Measurements from ENCODE around the gene FER.
"Not testable (repeated sequence)": the region's sequence is repeated elsewhere in the genome, so short reads cannot be mapped to it uniquely, and the experiment has no call there.

FER gene

DNA sequence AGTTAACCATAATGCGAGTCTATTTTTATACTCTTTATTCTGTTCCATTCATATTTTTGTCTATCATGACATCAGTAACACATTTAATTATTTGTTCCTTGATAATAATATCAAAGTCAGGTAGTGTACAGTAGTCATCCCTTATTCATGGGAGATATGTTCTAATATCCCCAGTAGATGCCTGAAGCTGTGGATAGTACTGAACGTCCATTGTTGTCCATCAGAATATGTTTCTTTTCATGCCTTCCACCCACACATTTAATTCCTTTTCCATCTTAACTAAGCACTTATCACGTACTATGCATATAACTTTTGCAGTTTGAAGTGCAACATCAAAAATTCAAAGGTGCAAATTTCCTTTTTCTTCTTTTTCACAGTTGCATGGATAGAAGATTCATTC is 53.6 kb downstream of the FER start:
- DNase-seq, result no peak

GRCh38 chr5:108801776-108802175 is 54.1 kb downstream of the FER start:
- DNase-seq, result no peak

- no peak for DNase-seq
Observed at GRCh38 chr5:108810717-108811116, 63.0 kb downstream of the FER start.

- DNase-seq, result no peak
Observed at GRCh38 chr5:108813673-108814072, 66.0 kb downstream of the FER start.

GRCh38 chr5:108814551-108814950 is 66.9 kb downstream of the FER start:
- DNase-seq, result no peak

DNA sequence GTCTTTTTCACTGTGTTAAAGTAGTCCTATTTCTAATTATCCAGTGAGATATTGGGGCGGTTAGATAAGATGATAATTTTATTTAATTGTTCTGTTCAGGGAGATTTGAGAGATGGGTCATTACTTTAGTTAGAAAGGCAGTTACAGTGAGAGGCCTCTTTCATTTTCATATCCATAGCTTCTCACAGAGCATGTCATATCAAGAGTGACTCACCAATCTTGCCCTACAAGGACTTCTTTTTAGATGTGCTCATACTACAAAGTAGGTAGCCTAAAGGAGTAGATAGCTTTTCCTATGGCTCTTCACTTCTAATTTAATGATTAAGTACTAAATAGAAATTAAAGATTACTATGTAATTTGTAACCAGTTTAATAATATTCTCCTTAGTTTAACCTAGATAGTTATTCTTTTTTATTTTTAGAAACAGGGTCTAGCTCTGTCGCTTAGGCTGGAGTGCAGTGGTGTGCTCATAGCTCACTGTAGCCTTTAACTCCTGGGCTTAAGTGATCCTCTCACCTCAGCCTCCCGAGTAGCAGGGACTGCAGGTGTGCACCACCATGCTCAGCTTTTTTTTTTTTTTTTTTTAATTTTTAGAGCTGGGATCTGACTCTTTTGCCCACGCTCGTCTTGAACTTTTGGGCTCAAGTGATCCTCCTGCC is 71.0 kb downstream of the FER start:
- no peak for DNase-seq

GRCh38 chr5:108820983-108821382 is 73.3 kb downstream of the FER start:
- DNase-seq, result no peak

GRCh38 chr5:108822211-108822947 is 74.7 kb downstream of the FER start:
- no peak for DNase-seq

DNA sequence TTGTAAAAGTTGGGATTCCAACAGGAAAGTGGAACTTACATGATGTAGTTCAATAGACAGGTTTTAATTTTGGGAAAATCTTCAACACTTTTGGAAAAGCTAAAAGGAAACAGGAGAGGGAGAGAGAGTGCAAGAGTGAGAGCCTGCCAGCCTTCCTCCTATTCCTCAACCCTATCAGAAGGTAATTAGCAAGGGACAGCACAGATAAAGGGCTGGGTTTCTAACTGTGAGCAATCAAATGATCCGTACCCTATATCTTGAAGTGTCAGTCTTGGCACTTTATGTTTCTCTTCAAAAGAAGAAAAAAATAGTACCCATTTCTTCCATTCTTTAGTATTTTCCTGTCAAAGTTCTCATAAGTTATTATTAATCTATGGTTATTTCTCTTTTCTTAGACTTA is 79.4 kb downstream of the FER start:
- DNase-seq, result no peak

GRCh38 chr5:108830705-108831276 is 83.1 kb downstream of the FER start:
- no peak for DNase-seq

- DNase-seq, result no peak
Observed at GRCh38 chr5:108836492-108836891, 88.8 kb downstream of the FER start.

DNA sequence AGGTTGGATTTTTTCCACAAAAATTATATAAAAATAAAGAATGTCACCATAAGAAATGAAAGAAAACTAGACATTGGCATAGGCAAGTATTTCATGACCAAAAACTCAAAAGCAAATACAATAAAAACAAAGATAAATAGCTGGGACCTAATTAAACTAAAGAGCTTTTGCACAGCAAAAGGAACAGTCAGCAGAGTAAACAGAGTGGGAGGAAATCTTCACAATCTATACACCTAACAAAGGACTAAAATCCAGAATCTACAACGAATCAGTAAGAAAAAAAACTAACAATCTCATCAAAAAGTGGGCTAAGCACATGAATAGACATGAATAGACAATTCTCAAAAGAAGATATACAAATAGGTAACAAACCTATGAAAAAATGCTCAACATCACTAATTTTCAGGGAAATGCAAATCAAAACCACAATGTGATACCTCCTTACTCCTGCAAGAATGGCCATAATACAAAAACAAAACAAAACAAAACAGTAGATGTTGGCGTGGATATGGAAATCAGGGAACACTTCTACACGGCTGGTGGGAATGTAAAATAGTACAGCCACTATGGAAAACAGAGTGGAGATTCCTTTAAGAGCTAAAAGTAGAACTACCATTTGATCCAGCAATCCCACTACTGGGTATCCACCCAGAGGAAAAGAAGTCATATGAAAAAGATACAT is 94.7 kb downstream of the FER start:
- DNase-seq, result not testable (repeated sequence)

GRCh38 chr5:108851129-108851528 is 103.4 kb downstream of the FER start:
- not testable (repeated sequence) for DNase-seq

GRCh38 chr5:108857905-108858304 is 110.2 kb downstream of the FER start:
- DNase-seq, result no peak

GRCh38 chr5:108858959-108859358 is 111.3 kb downstream of the FER start:
- DNase-seq, result no peak

DNA sequence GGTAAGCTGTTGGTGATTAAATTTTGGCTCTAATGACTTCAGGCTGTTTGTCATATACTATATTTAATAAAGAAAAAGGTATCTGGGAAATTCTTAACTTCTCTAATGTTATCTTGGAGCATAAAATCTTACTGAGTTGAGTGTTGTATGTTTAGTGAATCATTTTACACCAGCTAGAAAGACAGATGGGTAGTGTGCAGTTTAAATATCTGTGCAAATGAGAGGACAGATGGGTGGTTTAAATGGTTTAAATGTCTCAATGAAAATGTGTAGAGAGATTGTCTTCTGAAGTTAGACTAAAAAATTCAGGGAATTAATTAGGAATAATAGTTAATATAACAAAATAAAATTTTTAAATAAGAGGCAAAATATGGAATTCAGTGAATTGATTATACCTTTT is 114.5 kb downstream of the FER start:
- DNase-seq, result no peak

- not testable (repeated sequence) for DNase-seq
Observed at GRCh38 chr5:108866097-108866496, 118.4 kb downstream of the FER start.

GRCh38 chr5:108867656-108868055 is 120.0 kb downstream of the FER start:
- no peak for DNase-seq

DNA sequence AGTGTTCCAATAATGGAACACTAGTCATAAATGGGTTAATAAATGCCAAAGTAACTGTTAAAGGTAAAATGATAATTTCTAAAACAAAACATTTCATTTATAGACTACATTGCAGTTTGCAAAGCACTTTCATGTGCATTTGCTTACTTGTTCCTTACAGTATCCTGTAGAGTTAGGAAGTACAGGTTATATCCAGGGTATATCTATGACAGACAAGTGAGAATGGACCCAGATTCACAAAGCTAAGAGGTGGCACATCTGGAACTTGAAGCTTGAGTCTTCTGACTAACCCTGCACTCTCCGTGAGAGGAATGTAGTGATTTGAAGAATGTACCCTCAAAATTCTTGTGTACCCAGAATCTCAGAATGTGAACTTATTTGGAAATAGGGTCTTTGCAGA is 121.4 kb downstream of the FER start:
- no peak for DNase-seq

GRCh38 chr5:108876451-108876850 is 128.8 kb downstream of the FER start:
- DNase-seq, result no peak

DNA sequence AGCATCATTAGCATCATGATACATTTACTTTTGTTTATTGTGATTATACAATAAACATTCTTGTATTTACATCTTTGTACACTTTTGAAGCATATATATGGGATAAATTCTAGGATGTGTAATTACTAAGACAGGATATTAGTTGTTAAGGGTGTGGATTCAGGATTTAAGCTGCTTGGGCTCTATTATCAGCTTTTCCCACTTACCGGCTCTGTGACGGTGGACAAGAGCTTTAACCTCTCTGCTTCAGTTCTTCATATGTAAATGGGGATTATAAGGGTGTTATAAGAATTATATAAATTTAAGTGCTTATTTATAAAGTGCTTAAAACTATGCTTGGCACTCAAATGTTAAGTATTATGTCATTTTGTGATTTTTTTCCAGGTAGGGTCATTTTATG is 131.1 kb downstream of the FER start:
- no peak for DNase-seq

GRCh38 chr5:108881133-108881532 is 133.4 kb downstream of the FER start:
- DNase-seq, result no peak

DNA sequence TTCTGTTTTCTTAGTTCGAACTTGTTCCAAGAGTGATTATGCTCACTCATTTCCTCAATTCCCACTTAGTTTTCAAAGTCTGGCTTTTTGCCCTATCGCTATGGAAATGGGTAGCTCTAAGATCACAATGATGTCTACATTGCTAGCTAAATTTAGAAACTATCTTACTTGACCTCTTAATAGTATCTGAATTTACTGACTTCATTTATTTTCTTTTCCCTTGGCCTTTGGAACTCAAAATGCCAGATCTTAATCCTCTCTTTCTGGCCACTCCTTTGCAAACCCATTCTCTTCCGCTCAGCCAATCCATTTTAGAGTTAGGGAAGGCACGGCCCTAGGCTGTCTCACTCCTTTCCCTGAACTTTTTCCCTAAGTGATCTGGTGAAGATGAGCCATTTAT is 137.0 kb downstream of the FER start:
- DNase-seq, result no peak

DNA sequence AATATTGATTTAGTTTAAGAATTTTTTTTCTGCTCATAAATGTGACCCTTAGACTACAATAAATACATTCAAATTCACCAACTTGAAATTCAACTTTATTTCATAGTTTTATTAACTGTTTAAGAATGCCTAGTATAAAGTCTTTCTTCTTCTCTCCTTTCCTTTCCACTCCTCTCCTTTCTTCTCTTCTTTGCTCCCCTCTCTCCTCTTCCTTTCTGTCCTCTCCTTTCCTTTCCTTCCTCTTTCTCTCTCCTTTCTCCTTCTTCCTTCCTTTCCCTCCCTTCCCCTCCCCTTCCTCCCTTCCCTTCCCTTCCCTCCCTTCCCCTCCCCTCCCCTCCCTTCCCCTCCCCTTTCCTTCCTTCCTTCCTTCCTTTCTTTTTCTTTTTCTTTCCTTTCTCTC is 150.6 kb downstream of the FER start:
- no peak for DNase-seq
